ENCODE results near the gene ATP7A.

The ATP7A gene

DNA sequence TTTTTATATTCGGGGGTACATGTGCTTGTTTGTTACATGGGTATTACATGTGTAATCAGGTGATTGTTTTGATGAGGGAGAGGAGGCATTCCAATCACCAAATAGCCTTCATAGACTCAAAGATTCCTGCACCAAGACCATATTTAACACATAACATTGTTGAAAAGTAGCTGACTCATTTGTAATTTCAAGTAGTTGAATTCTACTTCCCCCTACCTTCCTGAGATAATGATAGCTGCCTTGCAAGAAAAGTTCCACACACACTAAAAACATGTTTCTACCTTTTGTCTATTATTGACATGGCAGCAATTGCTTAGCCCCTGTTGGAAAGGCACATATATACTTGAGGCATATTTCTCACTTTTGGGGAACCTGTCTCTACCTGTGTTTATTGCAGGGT, 42.8 kb downstream of the ATP7A start:
- Histone ChIP-seq H3K9ac (ENCODE audit: insufficient read length) (no peak overlapping the region), H3K27ac (no peak overlapping the region), H3K36me3 (ENCODE audit: insufficient read depth, low read length) (0 out of 2 replicates have a peak, but pooled peaks cover 4% of the 10 kb centered on the region), H3K4me3 (no peak overlapping the region), H3K9me3 (ENCODE audit: low read depth, low read length) (no peaks in the 10 kb centered on the region)
- TF ChIP-seq POLR2AphosphoS5 (IDR thresholded peaks at IDR 0.05; ENCODE audit: borderline replicate concordance, low read depth, low read length) (no peak), EZH2 (IDR thresholded peaks at IDR 0.05) (no peak), FOXP2 (optimal IDR thresholded peaks at IDR 0.05; ENCODE audit: control extremely low read depth, extremely low read length, insufficient read depth) (no peak)
- no peak for DNase-seq (ENCODE audit: low read depth, low spot score)

DNA sequence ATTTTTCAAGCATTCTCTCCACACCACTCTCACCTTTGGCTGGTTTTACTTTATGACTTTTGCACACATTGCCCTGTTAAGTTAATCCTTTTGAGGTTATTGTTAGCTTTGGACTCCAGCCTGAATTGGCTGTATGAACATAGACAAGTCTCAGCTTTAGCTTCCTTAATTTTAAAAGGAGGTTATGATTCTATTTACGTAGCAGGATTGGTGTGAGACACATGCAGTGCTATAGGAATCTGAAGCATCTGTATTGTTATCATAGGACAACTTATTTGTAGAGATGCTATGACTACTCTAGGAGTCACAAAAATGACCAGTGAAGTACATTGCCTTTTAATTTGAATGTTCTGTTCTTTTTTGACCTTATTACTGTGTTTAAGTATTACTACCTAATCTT, 43.2 kb downstream of the ATP7A start:
- no peak for DNase-seq (ENCODE audit: low read depth, low spot score)
- Histone ChIP-seq H3K27ac (no peak overlapping the region), H3K4me3 (no peak overlapping the region), H3K9me3 (ENCODE audit: low read depth, low read length) (no peaks in the 10 kb centered on the region), H3K36me3 (ENCODE audit: insufficient read depth, low read length) (0 out of 2 replicates have a peak, but pooled peaks cover 4% of the 10 kb centered on the region), H3K9ac (ENCODE audit: insufficient read length) (no peak overlapping the region)
- no peak for TF ChIP-seq FOXP2 (optimal IDR thresholded peaks at IDR 0.05; ENCODE audit: control extremely low read depth, extremely low read length, insufficient read depth)
- TF ChIP-seq EZH2 (IDR thresholded peaks at IDR 0.05), result no peak
- no peak for TF ChIP-seq POLR2AphosphoS5 (IDR thresholded peaks at IDR 0.05; ENCODE audit: borderline replicate concordance, low read depth, low read length)

DNA sequence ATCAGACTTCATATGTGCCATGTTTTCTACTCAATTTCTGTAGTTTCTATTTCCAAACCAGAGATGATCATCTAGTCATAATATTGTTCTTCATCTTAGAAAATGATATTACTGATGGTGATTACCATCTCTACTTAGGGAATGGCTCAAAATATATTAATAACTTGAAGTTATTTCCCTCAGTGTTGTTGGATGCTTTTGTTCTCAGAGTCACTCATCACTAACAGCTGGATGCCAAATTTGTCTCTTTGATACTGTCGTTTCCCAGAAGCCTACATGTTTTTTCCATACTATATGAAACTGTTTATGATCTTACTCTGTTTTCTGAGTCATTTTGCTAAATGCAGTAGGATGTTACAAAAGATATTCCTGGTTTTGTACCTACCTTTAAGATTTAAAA, 50.1 kb downstream of the ATP7A start:
- no peak for DNase-seq (ENCODE audit: low read depth, low spot score)
- Histone ChIP-seq H3K9me3 (ENCODE audit: low read depth, low read length) (no peaks in the 10 kb centered on the region), H3K9ac (ENCODE audit: insufficient read length) (no peak overlapping the region), H3K36me3 (ENCODE audit: insufficient read depth, low read length) (0 out of 2 replicates have a peak, but pooled peaks cover 4% of the 10 kb centered on the region), H3K4me3 (no peak overlapping the region), H3K27ac (no peak overlapping the region)
- TF ChIP-seq FOXP2 (optimal IDR thresholded peaks at IDR 0.05; ENCODE audit: control extremely low read depth, extremely low read length, insufficient read depth) (no peak), POLR2AphosphoS5 (IDR thresholded peaks at IDR 0.05; ENCODE audit: borderline replicate concordance, low read depth, low read length) (no peak), EZH2 (IDR thresholded peaks at IDR 0.05) (no peak)

DNA sequence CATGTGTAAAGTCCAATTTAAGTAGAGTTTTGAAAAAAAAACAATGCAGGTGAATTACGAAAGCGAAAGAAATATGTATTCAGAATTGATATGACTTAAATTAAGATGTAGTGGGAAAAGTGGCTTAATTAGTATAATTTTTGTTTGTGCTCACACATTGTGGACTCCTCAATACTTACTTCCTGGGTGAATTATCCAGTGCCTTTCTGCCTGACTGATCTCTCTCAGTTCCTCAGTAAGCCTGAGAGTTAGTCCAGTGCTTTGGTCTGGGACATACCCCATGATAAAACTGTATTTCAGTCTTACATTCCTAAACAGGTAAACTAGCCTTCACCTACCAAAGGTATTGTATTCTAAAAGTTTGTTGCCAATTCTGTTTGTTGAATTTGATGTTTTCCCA, 50.6 kb downstream of the ATP7A start:
- H3K9ac ChIP-seq (ENCODE audit: insufficient read length), result no peak overlapping the region
- H3K4me3 ChIP-seq, result no peak overlapping the region
- H3K9me3 ChIP-seq (ENCODE audit: low read depth, low read length), result no peaks in the 10 kb centered on the region
- DNase-seq (ENCODE audit: low read depth, low spot score), result no peak
- H3K36me3 ChIP-seq (ENCODE audit: insufficient read depth, low read length), result 0 out of 2 replicates have a peak, but pooled peaks cover under 1% of the 10 kb centered on the region
- TF ChIP-seq POLR2AphosphoS5 (IDR thresholded peaks at IDR 0.05; ENCODE audit: borderline replicate concordance, low read depth, low read length), result no peak
- TF ChIP-seq EZH2 (IDR thresholded peaks at IDR 0.05), result no peak
- no peak for TF ChIP-seq FOXP2 (optimal IDR thresholded peaks at IDR 0.05; ENCODE audit: control extremely low read depth, extremely low read length, insufficient read depth)
- H3K27ac ChIP-seq, result no peak overlapping the region

DNA sequence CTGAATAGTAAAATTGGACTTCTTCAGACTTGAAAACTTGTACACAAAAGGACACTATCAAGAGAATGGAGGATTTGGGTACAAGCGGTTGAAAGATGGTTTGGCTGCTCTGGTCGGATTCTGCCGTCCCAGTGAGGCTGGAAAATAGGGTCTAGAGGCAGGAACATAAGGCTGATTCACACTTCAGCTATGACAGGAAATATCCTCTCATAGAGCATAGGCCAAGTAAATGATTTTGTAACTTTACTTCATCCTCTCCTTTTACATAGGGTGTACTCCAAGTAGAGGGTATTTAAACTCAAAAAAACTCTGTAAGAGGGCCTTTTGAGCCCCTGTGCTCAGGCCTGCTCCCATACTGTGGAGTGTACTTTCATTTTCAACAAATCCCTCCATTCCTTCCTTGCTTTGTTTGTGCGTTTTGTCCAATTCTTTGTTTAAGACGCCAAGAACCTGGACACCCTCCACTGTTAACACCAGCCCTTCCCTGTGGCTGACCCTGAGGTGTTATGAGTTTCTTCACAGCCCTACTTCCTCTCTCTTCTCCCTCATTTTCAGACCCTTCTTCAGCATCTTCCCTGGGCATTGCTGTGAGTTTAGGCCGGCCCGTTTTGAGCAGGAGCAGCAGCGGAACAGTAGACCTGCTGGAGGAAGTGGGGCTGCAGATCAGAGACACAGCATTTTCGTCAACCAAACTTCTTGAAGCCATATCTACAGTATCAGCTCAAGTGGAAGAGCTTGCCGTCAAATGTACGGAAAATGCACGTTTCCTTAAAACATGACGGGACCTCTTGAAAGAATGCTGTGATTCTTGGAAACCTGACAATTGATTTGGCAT, 51.8 kb downstream of the ATP7A start:
- TF ChIP-seq FOXP2 (optimal IDR thresholded peaks at IDR 0.05; ENCODE audit: control extremely low read depth, extremely low read length, insufficient read depth) (no peak), EZH2 (IDR thresholded peaks at IDR 0.05) (no peak), POLR2AphosphoS5 (IDR thresholded peaks at IDR 0.05; ENCODE audit: borderline replicate concordance, low read depth, low read length) (no peak)
- no peaks in the 10 kb centered on the region for H3K9me3 ChIP-seq (ENCODE audit: low read depth, low read length)
- no peak overlapping the region for H3K4me3 ChIP-seq
- no peaks in the 10 kb centered on the region for H3K36me3 ChIP-seq (ENCODE audit: insufficient read depth, low read length)
- no peak overlapping the region for H3K9ac ChIP-seq (ENCODE audit: insufficient read length)
- H3K27ac ChIP-seq, result no peak overlapping the region
- DNase-seq (ENCODE audit: low read depth, low spot score), result no peak

DNA sequence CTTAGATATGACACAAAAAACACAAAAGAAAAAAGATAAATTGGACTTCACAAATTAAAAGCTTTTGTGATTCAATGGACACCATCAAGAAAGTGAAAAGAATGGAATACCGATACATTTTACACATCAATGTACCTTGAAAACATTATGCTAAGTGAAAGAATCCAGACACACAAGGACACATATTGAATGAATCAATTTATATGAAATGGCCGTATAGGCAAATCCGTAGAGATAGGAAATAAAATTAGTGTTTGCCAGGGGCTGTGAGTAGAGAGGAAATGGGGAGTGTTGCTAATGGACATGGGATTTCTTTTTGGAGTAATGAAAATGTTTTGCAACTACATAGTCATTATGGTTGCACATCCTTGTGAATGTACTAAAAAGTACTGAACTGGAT, 55.9 kb downstream of the ATP7A start:
- no peak overlapping the region for H3K9ac ChIP-seq (ENCODE audit: insufficient read length)
- TF ChIP-seq EZH2 (IDR thresholded peaks at IDR 0.05), result no peak
- no peak for TF ChIP-seq FOXP2 (optimal IDR thresholded peaks at IDR 0.05; ENCODE audit: control extremely low read depth, extremely low read length, insufficient read depth)
- TF ChIP-seq POLR2AphosphoS5 (IDR thresholded peaks at IDR 0.05; ENCODE audit: borderline replicate concordance, low read depth, low read length), result no peak
- no peak overlapping the region for H3K27ac ChIP-seq
- H3K9me3 ChIP-seq (ENCODE audit: low read depth, low read length), result no peaks in the 10 kb centered on the region
- no peak overlapping the region for H3K4me3 ChIP-seq
- DNase-seq (ENCODE audit: low read depth, low spot score), result no peak
- H3K36me3 ChIP-seq (ENCODE audit: insufficient read depth, low read length), result no peaks in the 10 kb centered on the region

DNA sequence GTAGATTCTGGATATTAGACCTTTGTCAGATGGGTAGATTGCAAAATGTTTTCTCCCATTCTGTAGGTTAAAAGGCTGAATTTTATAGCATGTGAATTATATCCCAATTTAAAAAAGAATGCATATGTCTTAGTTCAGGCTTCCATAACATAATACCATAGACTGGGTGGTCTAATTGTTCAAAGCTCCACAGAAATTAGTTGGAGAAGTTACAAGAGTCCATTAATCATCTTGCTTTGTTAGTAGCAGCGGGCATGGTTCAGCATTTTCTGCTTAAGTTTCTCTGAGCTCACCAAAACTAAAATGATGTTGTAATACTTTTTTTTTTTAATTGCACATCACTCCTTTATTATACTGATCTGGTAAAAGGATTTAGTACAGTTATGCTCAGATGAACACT, 57.1 kb downstream of the ATP7A start:
- Histone ChIP-seq H3K9ac (ENCODE audit: insufficient read length) (no peak overlapping the region), H3K9me3 (ENCODE audit: low read depth, low read length) (no peaks in the 10 kb centered on the region), H3K36me3 (ENCODE audit: insufficient read depth, low read length) (no peaks in the 10 kb centered on the region), H3K27ac (no peak overlapping the region), H3K4me3 (no peak overlapping the region)
- peak; percentile 1 for DNase-seq (ENCODE audit: low read depth, low spot score)
- no peak for TF ChIP-seq FOXP2 (optimal IDR thresholded peaks at IDR 0.05; ENCODE audit: control extremely low read depth, extremely low read length, insufficient read depth)
- no peak for TF ChIP-seq POLR2AphosphoS5 (IDR thresholded peaks at IDR 0.05; ENCODE audit: borderline replicate concordance, low read depth, low read length)
- TF ChIP-seq EZH2 (IDR thresholded peaks at IDR 0.05), result no peak

DNA sequence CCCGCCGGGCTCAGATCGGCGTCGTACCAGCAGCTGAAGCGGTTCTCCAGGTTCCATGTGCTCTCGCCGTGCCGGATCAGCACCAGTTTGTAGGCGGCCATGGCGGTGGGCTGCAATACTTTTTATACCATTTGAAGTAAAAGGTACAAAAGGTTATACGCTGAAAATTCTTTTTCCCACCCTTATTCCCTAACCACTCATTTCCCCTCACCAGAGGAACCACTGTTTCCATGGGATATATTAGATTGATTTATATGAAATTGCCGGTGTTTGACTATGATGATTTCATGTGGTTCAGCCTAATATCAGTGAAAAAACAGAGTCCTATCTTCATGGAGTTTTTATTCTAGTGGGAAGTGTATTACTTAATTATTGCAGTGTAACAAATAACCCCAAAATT, 59.0 kb downstream of the ATP7A start, which contains the start of gene PGAM4:
PGAM4 (minus strand) TSS at position 101 of the 400 bp plus-strand sequence; CDS start at position 101, 0 bp downstream.
- Histone ChIP-seq H3K27ac (no peak within 1 kb of the TSS), H3K9ac (ENCODE audit: insufficient read length) (no peak within 1 kb of the TSS), H3K9me3 (ENCODE audit: low read depth, low read length) (no peaks in the 10 kb centered on the region), H3K36me3 (ENCODE audit: insufficient read depth, low read length) (no peaks in the 10 kb centered on the region), H3K4me3 (no peak within 1 kb of the TSS)
- TF ChIP-seq EZH2 (IDR thresholded peaks at IDR 0.05) (no peak), FOXP2 (optimal IDR thresholded peaks at IDR 0.05; ENCODE audit: control extremely low read depth, extremely low read length, insufficient read depth) (no peak), POLR2AphosphoS5 (IDR thresholded peaks at IDR 0.05; ENCODE audit: borderline replicate concordance, low read depth, low read length) (no peak)
- DNase-seq (ENCODE audit: low read depth, low spot score), result no peak
